Activated T-helper 17 cell treated with anti-CD3 and anti-CD28 coated beads, Interleukin-2, amount 50 U/mL, for 72 hours (primary cell): ENCODE results near the gene NHLRC4. TPM values are rescaled to one million over a fixed set of nuclear protein-coding genes. Genes with fewer than 3 reads are reported as not detected.
A peak's percentile ranks its signal among the peaks of the same experiment; 100 is the strongest.

ENCODE experiments used
- ATAC-seq: fragments of 150-1000 bp; cut with Tn5 transposase; replicated peaks from 2 replicates; pipeline ENCODE4 v1.10.0; 2021; ENCODE audit warnings: mild to moderate bottlenecking, moderate library complexity
- H3K27ac Mint-ChIP-seq: one replicate; pipeline ENCODE4 v1.8.0; 2022; ENCODE audit warnings: mixed read lengths
- H3K27me3 Mint-ChIP-seq: one replicate; pipeline ENCODE4 v1.8.0; 2022; ENCODE audit warnings: mixed read lengths
- H3K36me3 Mint-ChIP-seq: one replicate; pipeline ENCODE4 v1.8.0; 2022; ENCODE audit warnings: low read depth, mild to moderate bottlenecking, mixed read lengths
- H3K4me1 Mint-ChIP-seq: one replicate; pipeline ENCODE4 v1.8.0; 2022; ENCODE audit warnings: mixed read lengths
- H3K4me3 Mint-ChIP-seq: one replicate; pipeline ENCODE4 v1.8.0; 2022; ENCODE audit warnings: mild to moderate bottlenecking, mixed read lengths
- H3K9me3 Mint-ChIP-seq: one replicate; pipeline ENCODE4 v1.8.0; 2022; ENCODE audit warnings: mixed read lengths
- total RNA-seq, 2 donors: library from RNA; stranded (reverse); gene quantifications; one replicate each; pipeline ENCODE4 v1.2.3, GENCODE V29; 2022

NHLRC4 gene
- total RNA-seq, 2 donors from 2014 or later, result 0.80 to 1.1 TPM

DNA sequence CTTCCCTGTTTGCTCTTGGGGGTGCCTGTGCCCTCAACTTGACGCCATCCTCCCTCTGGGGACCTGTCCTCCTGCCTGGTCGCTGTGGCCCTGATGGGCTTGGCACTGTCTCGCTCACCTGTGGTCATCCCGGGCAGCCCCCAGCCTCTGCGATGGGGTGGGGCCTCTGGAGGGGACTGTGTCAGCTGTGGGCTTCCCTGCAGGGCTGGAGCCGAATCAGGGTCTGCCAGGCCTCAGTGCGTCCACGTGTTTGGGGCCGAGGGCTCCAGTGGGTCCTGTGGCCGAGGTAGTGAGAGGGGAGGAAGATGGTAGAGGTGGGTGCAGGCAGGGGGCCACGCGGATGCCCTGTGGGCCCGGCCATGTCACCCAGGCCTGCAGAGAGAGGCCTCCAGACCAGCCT lies 11.0 kb downstream of the NHLRC4 start:
- Mint-ChIP-seq H3K36me3 (no peaks in the 10 kb centered on the region), H3K4me1 (no peaks in the 10 kb centered on the region), H3K27me3 (no peaks in the 10 kb centered on the region), H3K9me3 (no peaks in the 10 kb centered on the region), H3K4me3 (no peak overlapping the region), H3K27ac (no peak overlapping the region)
- ATAC-seq, result no peak

DNA sequence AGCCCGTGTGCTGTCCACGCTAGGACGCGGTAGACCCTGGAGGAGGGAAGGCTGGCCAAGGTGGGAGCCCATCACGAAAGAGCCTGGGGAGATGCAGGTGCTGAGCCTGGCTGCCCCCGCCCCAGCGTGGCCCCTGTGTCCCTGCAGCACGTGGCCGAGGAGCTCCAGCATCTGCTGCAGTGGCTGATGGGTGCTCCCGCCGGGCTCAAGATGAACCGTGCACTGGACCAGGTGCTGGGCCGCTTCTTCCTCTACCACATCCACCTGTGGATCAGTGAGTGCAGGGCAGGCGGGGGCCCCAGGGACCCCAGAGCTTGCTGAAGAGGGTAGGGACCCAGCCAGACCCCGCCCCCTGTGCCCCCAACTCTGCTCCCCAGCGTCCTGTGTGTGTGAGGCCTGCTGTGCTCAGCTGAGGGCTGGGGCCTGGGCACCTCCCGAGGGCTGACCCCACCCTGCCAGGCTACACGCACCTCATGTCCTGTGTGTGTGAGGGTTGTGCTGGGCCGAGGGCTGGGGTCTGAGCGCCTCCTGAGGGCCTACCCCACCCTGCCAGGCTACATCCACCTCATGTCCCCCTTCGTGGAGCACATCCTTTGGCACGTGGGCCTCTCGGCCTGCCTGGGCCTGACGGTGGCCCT lies 11.5 kb downstream of the NHLRC4 start:
- Mint-ChIP-seq H3K4me1 (no peaks in the 10 kb centered on the region), H3K27ac (no peak overlapping the region), H3K36me3 (no peaks in the 10 kb centered on the region), H3K9me3 (no peaks in the 10 kb centered on the region), H3K4me3 (no peak overlapping the region), H3K27me3 (no peaks in the 10 kb centered on the region)
- no peak for ATAC-seq

DNA sequence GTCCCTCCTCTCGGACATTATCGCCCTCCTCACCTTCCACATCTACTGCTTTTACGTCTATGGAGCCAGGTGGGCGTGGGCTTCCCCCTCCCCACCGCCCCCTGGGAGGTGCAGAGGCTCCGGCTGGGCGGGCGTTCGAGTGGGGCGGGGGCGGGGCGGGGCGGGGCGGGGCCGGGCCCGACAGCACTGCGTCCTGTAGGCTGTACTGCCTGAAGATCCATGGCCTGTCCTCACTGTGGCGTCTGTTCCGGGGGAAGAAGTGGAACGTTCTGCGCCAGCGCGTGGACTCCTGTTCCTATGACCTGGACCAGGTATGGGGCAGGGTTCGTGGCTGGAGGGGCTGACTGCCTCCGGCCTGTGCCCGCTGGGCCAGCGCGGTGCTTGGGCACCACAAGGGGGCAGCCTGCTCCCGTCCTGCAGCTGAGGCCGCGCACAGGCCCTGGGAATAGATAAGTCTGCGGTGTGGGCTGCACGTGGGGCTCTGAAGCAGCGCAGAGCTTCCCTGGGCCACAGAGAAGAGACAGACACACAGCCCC lies 12.1 kb downstream of the NHLRC4 start:
- H3K27me3 Mint-ChIP-seq, result no peaks in the 10 kb centered on the region
- H3K4me1 Mint-ChIP-seq, result no peaks in the 10 kb centered on the region
- no peaks in the 10 kb centered on the region for H3K9me3 Mint-ChIP-seq
- no peak overlapping the region for H3K4me3 Mint-ChIP-seq
- ATAC-seq, result peak; percentile 96
- H3K36me3 Mint-ChIP-seq, result no peaks in the 10 kb centered on the region
- no peak overlapping the region for H3K27ac Mint-ChIP-seq

DNA sequence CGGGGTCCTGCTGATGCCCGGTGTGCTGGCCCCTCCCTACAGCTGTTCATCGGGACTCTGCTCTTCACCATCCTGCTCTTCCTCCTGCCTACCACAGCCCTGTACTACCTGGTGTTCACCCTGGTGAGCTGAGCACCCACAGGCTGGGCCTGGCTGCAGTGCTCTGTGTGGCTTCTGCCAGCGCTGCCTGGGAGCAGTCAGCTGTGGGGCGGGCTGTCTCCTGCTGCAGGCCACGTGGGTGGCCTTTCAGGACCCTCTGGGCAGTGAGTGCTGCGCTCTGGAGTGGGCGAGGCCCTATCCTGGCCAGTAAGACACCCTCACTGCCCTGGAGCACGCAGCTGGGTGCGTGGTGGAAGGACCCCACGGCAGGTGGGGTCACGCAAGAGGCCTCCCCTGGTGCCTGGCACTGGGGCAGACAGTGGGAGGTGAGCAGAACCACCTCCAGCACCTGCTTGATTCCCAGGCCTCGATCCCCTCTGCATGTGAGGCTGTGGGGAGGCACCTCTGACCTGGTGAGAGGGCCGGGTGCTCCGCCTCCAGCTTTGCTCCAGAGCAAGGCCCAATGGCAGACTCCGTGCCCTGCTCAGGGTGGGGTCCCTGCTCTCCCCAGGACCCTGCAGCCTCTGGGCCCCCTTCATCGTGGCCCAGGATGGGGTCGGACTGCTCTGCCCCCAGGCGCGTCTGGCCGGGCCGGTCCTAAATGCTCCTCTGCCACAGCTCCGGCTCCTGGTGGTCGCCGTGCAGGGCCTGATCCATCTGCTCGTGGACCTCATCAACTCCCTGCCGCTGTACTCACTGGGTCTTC lies 13.5 kb downstream of the NHLRC4 start:
- Mint-ChIP-seq H3K9me3 (no peaks in the 10 kb centered on the region), H3K4me1 (no peaks in the 10 kb centered on the region), H3K27me3 (no peaks in the 10 kb centered on the region), H3K27ac (no peak overlapping the region), H3K4me3 (no peak overlapping the region), H3K36me3 (no peaks in the 10 kb centered on the region)
- no peak for ATAC-seq

DNA sequence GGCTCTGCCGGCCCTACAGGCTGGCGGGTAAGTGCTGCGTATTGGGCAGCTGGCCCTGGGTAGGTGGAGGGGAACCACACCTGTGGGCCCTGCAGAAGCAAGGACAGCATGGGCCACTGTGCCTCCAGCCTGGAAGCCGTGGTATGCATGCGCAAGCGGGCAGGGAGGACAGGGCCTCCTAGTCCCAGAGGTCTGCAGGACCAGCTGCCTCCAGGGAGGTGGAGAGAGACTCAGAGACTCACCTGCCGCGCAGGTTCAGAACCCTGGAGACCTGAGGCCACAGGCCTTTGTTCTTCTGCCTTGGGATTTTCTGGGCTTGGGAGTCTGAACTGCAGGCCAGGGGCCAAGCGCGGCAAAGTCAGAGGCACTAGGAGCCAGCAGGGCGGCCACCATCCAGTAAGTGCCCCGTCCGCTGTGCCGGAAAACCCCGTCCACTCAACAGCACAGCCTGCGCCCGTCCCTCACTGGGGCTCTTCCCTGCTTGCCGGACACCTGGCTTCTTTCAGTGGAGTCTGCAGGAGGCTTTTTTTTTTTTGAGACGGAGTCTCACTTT lies 14.2 kb downstream of the NHLRC4 start:
- no peak for ATAC-seq
- H3K27me3 Mint-ChIP-seq, result no peaks in the 10 kb centered on the region
- no peak overlapping the region for H3K27ac Mint-ChIP-seq
- no peak overlapping the region for H3K4me3 Mint-ChIP-seq
- H3K9me3 Mint-ChIP-seq, result no peaks in the 10 kb centered on the region
- H3K36me3 Mint-ChIP-seq, result no peaks in the 10 kb centered on the region
- H3K4me1 Mint-ChIP-seq, result no peaks in the 10 kb centered on the region

DNA sequence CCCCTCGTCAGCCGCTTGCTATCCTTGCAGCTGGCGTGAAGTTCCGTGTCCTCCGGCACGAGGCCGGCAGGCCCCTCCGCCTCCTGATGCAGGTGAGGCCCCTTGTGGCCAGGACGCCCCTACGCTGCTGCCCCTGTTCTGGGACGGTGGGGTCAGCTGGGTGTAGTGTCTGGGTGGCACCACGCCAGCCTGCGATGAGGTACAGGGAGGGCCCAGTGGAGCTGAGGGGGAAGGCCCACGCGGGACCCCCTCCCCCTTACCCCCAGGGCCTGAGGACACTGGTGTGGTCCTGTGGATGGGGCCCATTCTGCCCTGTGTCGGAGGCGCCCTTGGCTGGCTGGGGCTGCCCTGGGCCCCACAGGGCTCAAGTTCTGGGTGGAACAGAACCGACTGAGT lies 15.4 kb downstream of the NHLRC4 start:
- peaks cover under 1% of the 10 kb centered on the region for H3K36me3 Mint-ChIP-seq
- no peak for ATAC-seq
- H3K4me3 Mint-ChIP-seq, result no peak overlapping the region
- H3K4me1 Mint-ChIP-seq, result no peaks in the 10 kb centered on the region
- H3K27ac Mint-ChIP-seq, result no peak overlapping the region
- no peaks in the 10 kb centered on the region for H3K9me3 Mint-ChIP-seq
- H3K27me3 Mint-ChIP-seq, result no peaks in the 10 kb centered on the region

DNA sequence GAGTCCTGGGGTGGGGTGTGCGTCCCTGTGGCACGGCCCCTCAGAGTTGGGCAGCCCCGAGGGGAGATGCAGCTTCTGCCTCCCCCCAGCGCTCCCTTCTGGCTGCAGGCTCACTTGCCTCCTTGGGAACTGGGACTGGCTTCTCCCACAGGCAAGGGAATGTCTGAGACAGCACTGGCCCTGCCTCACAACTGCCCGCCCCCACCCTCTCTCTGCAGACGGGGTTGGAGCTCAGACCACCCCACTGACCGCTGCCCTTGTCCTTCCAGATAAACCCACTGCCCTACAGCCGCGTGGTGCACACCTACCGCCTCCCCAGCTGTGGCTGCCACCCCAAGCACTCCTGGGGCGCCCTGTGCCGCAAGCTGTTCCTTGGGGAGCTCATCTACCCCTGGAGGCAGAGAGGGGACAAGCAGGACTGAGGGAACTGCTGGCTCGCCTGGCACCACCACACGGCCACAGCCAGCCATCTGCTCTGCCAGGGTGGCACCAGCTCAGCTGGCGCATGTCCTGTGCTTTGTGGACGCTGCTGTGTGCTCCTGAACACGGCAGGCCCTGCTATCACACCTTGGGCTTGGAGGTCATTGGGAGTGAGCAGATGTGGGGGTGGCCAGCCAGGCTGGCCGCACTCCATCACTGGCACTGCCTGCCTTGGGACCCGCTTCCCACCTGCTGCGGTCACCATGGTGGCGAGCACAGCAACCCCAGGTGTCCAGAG lies 16.0 kb downstream of the NHLRC4 start:
- ATAC-seq, result no peak

DNA sequence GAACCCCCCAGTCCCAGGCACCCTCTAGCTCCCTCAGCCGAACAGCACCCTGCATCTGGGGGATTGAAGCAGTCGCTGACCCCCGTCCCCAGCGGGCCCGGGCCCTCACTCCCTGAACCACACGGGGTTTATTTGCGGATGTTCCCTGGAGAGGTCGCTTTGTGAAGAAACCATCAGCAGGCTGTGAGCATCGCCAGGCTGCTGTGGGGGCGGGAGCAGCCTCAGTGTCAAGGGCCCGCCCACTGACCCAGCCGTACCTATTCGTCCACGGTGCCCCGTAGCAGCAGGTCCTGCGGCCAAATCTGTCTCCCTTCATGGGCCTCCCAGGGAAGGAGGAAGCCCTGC lies 16.6 kb downstream of the NHLRC4 start:
- Mint-ChIP-seq H3K4me3 (no peak overlapping the region), H3K4me1 (no peaks in the 10 kb centered on the region), H3K36me3 (peaks cover 13% of the 10 kb centered on the region), H3K9me3 (no peaks in the 10 kb centered on the region), H3K27me3 (no peaks in the 10 kb centered on the region), H3K27ac (no peak overlapping the region)
- no peak for ATAC-seq

More for the DNA sequence above, 16.0 kb downstream of the NHLRC4 start:
- Mint-ChIP-seq H3K27ac (no peak overlapping the region), H3K36me3 (peaks cover 6% of the 10 kb centered on the region), H3K9me3 (no peaks in the 10 kb centered on the region), H3K4me1 (no peaks in the 10 kb centered on the region), H3K4me3 (no peak overlapping the region), H3K27me3 (no peaks in the 10 kb centered on the region)

DNA sequence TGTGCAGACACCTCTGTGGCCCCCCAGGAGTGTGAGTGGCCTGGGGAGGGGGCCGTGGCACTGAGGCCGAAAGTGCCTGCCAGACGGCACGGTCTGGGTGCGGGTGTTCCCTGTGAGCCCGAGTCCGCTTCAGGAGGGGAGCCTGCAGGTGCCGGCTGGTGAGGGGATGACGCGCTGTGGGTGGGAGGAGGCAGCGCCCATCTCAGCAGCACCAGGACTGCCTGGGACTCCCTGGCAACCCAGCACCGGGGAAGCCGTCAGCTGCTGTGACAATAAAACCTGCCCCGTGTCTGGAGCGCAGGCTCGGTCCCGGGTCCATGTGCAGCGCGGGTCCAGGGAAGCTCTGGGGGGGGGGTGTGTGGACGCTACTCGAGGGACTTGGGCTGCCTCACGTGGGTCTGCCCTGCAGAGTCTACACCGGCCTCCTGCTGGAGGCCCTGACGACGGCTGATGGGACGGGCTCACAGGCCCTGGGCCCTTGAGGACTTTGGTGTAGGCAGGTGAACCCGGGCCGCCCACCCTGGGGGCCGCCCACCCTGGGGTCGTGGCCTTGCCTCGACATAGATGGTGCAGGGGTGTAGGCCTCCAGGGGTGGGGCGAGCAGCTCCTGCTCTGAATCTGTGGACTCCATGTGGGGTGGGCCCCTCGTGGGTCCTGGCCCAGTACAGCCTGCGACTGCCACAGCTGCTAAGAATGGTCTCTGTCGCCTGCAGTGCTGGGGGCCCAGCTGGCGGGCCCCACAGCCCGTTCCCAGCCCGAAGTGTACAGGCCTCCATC lies 17.2 kb downstream of the NHLRC4 start:
- no peak for ATAC-seq
- H3K27me3 Mint-ChIP-seq, result no peaks in the 10 kb centered on the region
- H3K9me3 Mint-ChIP-seq, result no peaks in the 10 kb centered on the region
- no peaks in the 10 kb centered on the region for H3K4me1 Mint-ChIP-seq
- no peak overlapping the region for H3K4me3 Mint-ChIP-seq
- H3K36me3 Mint-ChIP-seq, result peaks cover 16% of the 10 kb centered on the region
- H3K27ac Mint-ChIP-seq, result no peak overlapping the region

DNA sequence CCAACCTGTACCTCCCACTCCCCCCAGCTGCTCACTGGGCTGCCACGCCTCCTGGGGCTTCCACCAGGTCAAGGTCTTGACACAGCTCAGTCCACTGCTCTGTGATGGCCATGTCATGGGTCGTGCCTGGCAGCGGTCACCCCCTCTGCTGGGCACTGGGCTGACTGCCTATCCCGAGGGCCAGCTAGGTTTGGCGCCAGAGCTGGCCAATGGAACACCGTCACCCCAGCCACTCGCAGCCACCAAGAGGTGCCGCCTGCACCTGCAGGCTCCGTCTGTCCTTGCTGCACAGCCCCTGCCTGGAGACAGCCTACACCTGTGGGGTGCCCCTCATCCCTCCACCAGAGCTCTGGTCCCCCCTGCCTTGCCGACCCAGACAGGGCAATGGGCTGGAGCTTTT lies 18.5 kb downstream of the NHLRC4 start:
- H3K9me3 Mint-ChIP-seq, result no peaks in the 10 kb centered on the region
- no peaks in the 10 kb centered on the region for H3K27me3 Mint-ChIP-seq
- H3K36me3 Mint-ChIP-seq, result peaks cover 16% of the 10 kb centered on the region
- H3K4me3 Mint-ChIP-seq, result no peak overlapping the region
- peak overlapping the region; percentile 30 for H3K27ac Mint-ChIP-seq
- H3K4me1 Mint-ChIP-seq, result no peaks in the 10 kb centered on the region
- no peak for ATAC-seq

DNA sequence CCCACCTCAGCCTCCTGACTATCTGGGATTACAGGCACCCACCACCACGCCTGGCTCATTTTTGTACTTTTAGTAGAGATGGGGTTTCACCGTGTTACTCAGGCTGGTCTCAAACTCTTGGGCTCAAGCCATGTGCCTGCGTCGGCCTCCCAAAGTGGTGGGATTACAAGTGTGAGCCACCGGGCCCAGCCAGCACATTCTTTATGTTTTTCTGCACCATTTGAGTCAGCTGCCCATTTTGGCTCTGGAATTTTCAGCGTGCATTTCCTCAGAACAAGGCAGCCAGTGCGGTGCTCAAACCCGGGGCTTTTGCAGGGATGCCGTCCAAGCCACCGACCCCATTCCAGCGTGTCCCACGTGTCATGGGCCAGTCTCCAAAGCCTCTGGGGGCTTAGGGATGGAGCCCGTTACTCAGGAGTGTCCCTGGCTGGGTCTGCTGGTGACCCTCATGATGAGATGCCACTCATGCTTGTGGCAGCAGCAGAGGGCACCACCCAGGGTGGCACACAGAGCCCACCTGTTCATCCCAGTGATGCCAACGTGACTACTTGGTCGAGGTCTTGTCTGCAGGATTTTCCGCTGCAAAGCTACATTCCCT lies 19.3 kb downstream of the NHLRC4 start:
- no peaks in the 10 kb centered on the region for H3K27me3 Mint-ChIP-seq
- H3K4me3 Mint-ChIP-seq, result no peak overlapping the region
- H3K4me1 Mint-ChIP-seq, result peaks cover 7% of the 10 kb centered on the region
- H3K27ac Mint-ChIP-seq, result peak overlapping the region; percentile 30
- peaks cover 16% of the 10 kb centered on the region for H3K36me3 Mint-ChIP-seq
- no peak for ATAC-seq
- H3K9me3 Mint-ChIP-seq, result no peaks in the 10 kb centered on the region

DNA sequence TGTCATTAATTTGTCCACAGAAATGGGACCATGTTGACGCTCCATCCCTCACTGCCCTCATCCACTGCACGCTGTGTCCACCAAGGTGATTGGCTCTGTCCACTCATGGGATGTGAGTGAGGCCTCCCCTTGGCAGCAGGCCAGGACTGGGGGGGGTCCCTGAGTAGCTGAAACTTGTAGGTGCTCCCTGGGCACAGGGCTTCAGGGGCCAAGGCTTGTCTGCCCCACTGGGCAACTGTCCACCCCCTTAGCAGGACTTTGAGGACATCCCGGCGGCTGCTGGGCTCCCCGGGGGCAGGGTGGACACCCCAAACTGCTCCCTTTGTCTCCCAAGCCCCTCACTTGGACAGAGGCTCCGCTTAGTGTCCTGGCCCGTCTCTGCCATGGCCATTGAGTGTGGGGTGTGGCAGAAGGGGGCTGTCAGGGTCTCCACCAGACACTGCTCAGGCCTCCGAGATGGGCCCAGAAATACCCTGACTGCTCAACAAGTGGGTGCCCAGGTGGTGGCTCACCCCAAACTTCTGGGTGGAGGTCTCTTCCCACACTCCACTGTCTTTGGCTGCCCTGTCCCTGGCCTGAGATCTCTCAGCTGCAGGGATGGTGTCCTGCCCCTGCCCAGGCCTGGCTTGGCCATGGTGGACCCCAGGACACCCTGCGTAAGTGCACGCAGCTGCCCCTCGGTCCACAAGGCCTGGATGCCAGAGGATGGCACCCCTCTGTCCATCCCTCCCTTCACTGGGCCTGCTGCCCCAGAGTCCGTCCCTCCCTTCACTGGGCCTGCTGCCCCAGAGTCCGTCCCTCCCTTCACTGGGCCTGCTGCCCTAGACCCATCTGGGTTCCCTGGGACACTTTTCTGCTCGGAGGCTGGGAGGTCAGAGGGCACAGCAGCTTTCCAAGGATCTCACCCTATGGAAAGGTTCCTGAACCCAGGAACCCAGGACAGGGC lies 20.1 kb downstream of the NHLRC4 start:
- H3K36me3 Mint-ChIP-seq, result peaks cover 16% of the 10 kb centered on the region
- no peaks in the 10 kb centered on the region for H3K27me3 Mint-ChIP-seq
- H3K9me3 Mint-ChIP-seq, result no peaks in the 10 kb centered on the region
- H3K27ac Mint-ChIP-seq, result peak overlapping the region; percentile 90
- H3K4me3 Mint-ChIP-seq, result peak overlapping the region; percentile 81
- ATAC-seq, result no peak
- H3K4me1 Mint-ChIP-seq, result peaks cover 9% of the 10 kb centered on the region

DNA sequence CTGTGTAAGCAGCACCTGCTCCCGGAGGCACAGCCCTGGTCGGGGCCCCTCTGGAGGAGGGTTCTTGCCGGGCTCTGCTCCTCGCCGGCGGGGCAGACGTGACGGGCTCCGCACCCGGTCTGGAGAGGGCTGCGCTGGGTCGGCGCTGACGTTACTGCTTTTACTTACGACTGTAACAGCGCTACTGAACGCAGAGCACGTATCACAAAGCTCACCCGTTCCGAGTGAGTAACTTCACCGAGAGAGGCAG lies 21.8 kb downstream of the NHLRC4 start:
- H3K27me3 Mint-ChIP-seq, result no peaks in the 10 kb centered on the region
- H3K9me3 Mint-ChIP-seq, result no peaks in the 10 kb centered on the region
- peak overlapping the region; percentile 90 for H3K27ac Mint-ChIP-seq
- peak; percentile 24 for ATAC-seq
- peaks cover 16% of the 10 kb centered on the region for H3K4me1 Mint-ChIP-seq
- peak overlapping the region; percentile 81 for H3K4me3 Mint-ChIP-seq
- peaks cover 16% of the 10 kb centered on the region for H3K36me3 Mint-ChIP-seq
